ENCODE measurements around the gene CBFA2T3.
"Not testable (repeated sequence)": the region's sequence is repeated elsewhere in the genome, so short reads cannot be mapped to it uniquely, and the experiment has no call there.

Gene CBFA2T3

DNA sequence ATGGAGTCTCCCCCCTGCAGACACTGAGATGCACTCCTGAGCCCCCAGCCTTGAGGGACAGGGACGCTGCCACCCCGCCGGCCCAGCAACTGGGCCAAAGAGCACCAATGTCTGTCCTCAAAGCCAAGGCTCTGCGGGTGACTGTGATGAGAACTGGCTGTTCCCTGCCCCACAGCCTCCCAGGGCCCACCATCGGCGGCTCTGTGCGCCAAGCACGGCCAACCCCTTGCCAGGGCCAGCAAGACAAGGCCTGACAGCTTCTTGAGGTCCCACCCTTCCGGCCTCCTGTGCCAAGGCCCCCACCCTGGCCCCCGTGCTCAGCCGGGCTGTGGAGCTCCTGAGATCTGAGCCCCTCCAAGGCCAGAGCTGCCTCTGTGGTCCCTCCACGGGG lies 76.3 kb downstream of the CBFA2T3 start:
- DNase-seq (ENCODE audit: low read depth) = no peak
- no peak for TF ChIP-seq CTCF (conservative IDR thresholded peaks at IDR 0.05; ENCODE audit: low read depth, low read length)

DNA sequence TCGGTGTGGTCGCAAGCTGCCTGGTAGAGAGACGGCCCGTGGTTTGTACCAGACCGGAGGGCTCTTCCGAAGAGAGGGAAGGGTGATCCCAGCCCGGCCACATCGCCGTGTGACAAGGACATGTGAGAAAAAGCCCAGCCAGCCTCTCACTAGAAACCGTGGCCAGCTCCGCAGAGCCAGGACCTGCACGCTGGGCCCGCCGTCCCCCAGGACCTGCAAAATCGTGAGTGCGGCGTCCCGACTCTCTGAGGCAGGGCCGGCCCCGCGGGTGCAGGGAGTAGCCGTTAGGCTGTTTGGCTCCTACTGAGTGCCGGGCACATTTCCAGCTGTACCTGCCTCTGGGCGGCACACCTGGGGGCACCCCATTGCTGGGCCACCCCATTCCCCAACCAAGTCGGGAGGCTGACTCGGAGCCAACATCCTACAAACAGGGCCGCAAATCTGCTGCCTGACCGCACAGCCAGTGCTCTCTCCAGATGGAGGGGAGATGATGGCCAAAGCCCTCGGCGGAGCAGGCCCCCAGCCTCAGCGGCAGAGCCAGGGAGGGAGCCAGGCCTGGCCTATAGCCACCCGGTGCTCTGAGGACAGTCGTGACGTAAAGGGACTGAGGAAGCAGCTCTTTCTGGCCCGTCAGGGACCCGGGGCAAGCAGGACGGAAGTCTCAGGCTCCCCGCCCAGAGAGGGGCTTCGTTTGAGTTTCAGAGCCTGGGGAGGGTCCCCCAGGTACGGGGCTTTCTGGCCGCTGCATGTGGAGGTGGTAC lies 76.9 kb downstream of the CBFA2T3 start:
- no peak for DNase-seq (ENCODE audit: low read depth)
- TF ChIP-seq CTCF (conservative IDR thresholded peaks at IDR 0.05; ENCODE audit: low read depth, low read length) = no peak
- no peak overlapping the region for H3K4me3 ChIP-seq (ENCODE audit: low read length)

More for the DNA sequence above, 76.3 kb downstream of the CBFA2T3 start:
- no peak overlapping the region for H3K4me3 ChIP-seq (ENCODE audit: low read length)

DNA sequence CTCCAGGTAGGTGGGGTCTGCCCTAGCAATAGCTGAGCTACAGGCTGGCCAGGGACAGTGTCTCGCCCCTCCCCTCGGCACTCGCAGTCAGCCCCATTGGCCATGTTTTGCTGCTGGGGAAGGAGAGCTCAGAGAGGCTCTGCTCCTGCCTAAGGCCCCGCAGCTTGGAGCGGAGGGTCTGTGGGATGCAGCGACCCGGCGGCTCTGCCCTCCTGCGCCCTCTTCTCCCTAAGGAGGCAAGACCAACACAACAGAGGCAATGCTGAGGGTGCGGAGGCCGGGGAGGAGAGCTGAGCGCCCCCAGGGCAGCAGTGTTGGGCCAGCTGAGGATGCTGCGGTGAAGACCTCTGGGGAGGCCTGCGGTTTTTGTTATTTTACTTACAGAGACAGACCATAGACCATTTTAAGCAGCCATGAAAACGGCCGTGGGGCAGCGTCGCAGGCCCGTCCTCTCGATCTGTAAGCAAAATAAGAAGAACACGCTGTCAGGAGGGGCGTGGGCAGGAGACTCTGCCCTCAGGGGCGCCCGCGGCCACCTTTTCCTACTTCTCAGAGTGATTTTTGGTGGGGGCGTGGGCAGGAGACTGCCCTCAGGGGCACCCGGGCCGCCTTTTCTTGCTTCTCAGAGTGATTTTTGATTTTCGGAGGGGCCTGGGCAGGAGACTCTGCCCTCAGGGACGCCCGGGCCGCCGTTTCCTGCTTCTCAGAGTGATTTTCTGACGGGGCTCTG lies 79.1 kb downstream of the CBFA2T3 start:
- no peak overlapping the region for H3K4me3 ChIP-seq (ENCODE audit: low read length)
- no peak for TF ChIP-seq CTCF (conservative IDR thresholded peaks at IDR 0.05; ENCODE audit: low read depth, low read length)

DNA sequence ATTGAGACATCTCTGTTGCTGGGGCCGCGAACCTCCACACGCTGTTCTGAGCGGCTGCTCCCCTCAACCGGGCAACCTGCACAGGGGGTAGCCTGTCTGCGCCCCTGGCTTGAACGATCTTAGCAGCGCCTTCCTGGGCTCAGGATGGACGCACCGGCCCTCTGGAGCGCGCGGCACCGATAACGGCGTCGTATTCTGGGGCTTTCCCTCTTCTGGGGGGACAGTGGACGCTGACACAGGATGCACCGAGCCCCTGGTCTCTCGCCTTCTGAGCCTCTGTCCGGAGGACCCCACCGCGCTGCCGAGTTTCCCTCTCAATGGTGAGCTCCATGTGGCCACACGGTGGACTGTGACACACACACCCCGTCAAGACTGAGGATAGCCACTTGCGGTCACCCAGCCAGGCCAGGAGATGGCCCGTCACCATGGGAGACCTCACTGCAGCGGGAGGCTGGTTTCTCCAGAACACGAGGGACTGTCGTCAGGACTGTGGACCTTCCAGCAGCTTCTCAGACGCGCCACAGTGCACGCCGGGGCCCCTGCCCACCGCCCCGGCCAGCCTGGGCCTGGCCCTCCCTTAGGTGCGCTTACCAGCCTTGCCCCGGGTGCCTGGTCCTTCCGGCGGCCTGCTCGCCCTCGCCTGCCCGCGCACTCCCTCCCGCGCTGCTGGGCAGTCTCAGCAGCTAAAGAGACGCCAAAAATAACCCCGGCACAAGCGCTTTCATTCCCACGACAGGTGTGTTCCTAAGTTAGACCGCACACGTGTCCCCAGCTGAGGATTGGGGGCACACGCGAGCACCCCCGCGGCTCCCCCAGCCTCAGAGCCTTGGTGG lies 80.6 kb downstream of the CBFA2T3 start:
- no peak for TF ChIP-seq CTCF (conservative IDR thresholded peaks at IDR 0.05; ENCODE audit: low read depth, low read length)
- H3K4me3 ChIP-seq (ENCODE audit: low read length) = no peak overlapping the region
- no peak for DNase-seq (ENCODE audit: low read depth)

More for the DNA sequence above, 79.1 kb downstream of the CBFA2T3 start:
- DNase-seq (ENCODE audit: low read depth) = no peak

GRCh38 chr16:88895335-88895734 lies 81.7 kb downstream of the CBFA2T3 start:
- H3K4me3 ChIP-seq (ENCODE audit: low read length) = no peak overlapping the region
- no peak for TF ChIP-seq CTCF (conservative IDR thresholded peaks at IDR 0.05; ENCODE audit: low read depth, low read length)
- no peak for DNase-seq (ENCODE audit: low read depth)

GRCh38 chr16:88894681-88895300 lies 82.2 kb downstream of the CBFA2T3 start:
- DNase-seq (ENCODE audit: low read depth) = no peak
- H3K4me3 ChIP-seq (ENCODE audit: low read length) = no peak overlapping the region
- no peak for TF ChIP-seq CTCF (conservative IDR thresholded peaks at IDR 0.05; ENCODE audit: low read depth, low read length)

DNA sequence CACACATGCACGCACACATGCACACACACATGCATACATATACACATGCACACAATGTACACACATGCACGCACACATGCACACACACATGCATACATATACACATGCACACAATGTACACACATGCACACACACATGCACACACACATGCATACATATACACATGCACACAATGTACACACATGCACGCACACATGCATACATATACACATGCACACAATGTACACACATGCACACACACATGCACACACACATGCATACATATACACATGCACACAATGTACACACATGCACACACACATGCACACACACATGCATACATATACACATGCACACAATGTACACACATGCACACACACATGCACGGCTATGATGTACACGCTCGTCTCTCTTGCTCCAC lies 82.7 kb downstream of the CBFA2T3 start:
- not testable (repeated sequence) for DNase-seq (ENCODE audit: low read depth); H3K4me3 ChIP-seq (ENCODE audit: low read length)

Data from retinal pigment epithelial cell (primary cell).